GM18517 (cell line): ENCODE data around the gene NOCT.
"Not testable (repeated sequence)": the region's sequence is repeated elsewhere in the genome, so short reads cannot be mapped to it uniquely, and the experiment has no call there.

Source experiments
- ATAC-seq: cut with Tn5 transposase; IDR thresholded peaks from one replicate; pipeline ENCODE4 v1.9.1; 2021; ENCODE audit warnings: mild to moderate bottlenecking, moderate library complexity; ENCODE audit not compliant: unreplicated experiment

Gene NOCT

GRCh38 chr4:139008278-139008677 lies 7.3 kb upstream of the NOCT start:
- not testable (repeated sequence) for ATAC-seq

GRCh38 chr4:139009702-139010101 lies 5.9 kb upstream of the NOCT start:
- no peak for ATAC-seq

- no peak for ATAC-seq
Measured at GRCh38 chr4:139011225-139011950, 4.2 kb upstream of the NOCT start.

- ATAC-seq = peak; percentile 10
Measured at GRCh38 chr4:139014371-139015268, 961 bp upstream of the NOCT start.

- ATAC-seq = no peak
Measured at GRCh38 chr4:139015948-139016471, 429 bp downstream of the NOCT start.

GRCh38 chr4:139017861-139018260 lies 2.3 kb downstream of the NOCT start:
- no peak for ATAC-seq

- no peak for ATAC-seq
Measured at GRCh38 chr4:139018501-139018900, 2.9 kb downstream of the NOCT start.

- no peak for ATAC-seq
Measured at GRCh38 chr4:139018971-139019758, 3.6 kb downstream of the NOCT start.

- ATAC-seq = no peak
Measured at GRCh38 chr4:139020384-139020783, 4.8 kb downstream of the NOCT start.

- not testable (repeated sequence) for ATAC-seq
Measured at GRCh38 chr4:139021071-139021470, 5.5 kb downstream of the NOCT start.

GRCh38 chr4:139022835-139023234 lies 7.3 kb downstream of the NOCT start:
- ATAC-seq = no peak

GRCh38 chr4:139024686-139025085 lies 9.1 kb downstream of the NOCT start:
- ATAC-seq = no peak

GRCh38 chr4:139025841-139026240 lies 10.3 kb downstream of the NOCT start:
- no peak for ATAC-seq

- no peak for ATAC-seq
Measured at GRCh38 chr4:139027776-139028175, 12.2 kb downstream of the NOCT start.

- ATAC-seq = no peak
Measured at GRCh38 chr4:139028191-139028661, 12.6 kb downstream of the NOCT start.

GRCh38 chr4:139029866-139030363 lies 14.3 kb downstream of the NOCT start:
- ATAC-seq = not testable (repeated sequence)

GRCh38 chr4:139030614-139031235 lies 15.1 kb downstream of the NOCT start:
- ATAC-seq = peak; percentile 79

GRCh38 chr4:139035650-139036049 lies 20.1 kb downstream of the NOCT start:
- no peak for ATAC-seq

GRCh38 chr4:139036885-139037284 lies 21.3 kb downstream of the NOCT start:
- ATAC-seq = no peak

GRCh38 chr4:139038874-139039443 lies 23.4 kb downstream of the NOCT start:
- no peak for ATAC-seq
